ENCODE measurements around the gene SPARC.

GRCh38 chr5:151612689-151613427 lies 73.9 kb downstream of the SPARC start:
- no peak for TF ChIP-seq POLR2A (IDR thresholded peaks at IDR 0.05)
- TF ChIP-seq, protein P1, sequence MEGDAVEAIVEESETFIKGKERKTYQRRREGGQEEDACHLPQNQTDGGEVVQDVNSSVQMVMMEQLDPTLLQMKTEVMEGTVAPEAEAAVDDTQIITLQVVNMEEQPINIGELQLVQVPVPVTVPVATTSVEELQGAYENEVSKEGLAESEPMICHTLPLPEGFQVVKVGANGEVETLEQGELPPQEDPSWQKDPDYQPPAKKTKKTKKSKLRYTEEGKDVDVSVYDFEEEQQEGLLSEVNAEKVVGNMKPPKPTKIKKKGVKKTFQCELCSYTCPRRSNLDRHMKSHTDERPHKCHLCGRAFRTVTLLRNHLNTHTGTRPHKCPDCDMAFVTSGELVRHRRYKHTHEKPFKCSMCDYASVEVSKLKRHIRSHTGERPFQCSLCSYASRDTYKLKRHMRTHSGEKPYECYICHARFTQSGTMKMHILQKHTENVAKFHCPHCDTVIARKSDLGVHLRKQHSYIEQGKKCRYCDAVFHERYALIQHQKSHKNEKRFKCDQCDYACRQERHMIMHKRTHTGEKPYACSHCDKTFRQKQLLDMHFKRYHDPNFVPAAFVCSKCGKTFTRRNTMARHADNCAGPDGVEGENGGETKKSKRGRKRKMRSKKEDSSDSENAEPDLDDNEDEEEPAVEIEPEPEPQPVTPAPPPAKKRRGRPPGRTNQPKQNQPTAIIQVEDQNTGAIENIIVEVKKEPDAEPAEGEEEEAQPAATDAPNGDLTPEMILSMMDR (IDR thresholded peaks at IDR 0.05) = no peak
